Keratinocyte (primary cell): ENCODE measurements around the gene TPD52L1. TPM values are rescaled to one million over a fixed set of nuclear protein-coding genes. Genes with fewer than 3 reads are reported as not detected.

Source experiments
- DNase-seq: peaks from one replicate; pipeline ENCODE4 v3.0.0-alpha.2; 2011; ENCODE audit warnings: low read depth, missing footprints, low spot score
- FAIRE-seq: peaks from 2 replicates; lab custom pipeline; 2011; peaks lifted over from hg19 to GRCh38; lab: Jason Lieb, UNC
- H2AFZ ChIP-seq: 2 replicates; pipeline ENCODE4 v1.6.0; 2012; ENCODE audit warnings: low read length, control low read depth, inconsistent platforms; ENCODE audit not compliant: control insufficient read depth
- H3K27ac ChIP-seq: 2 replicates; pipeline ENCODE4 v1.5.1; 2011; ENCODE audit warnings: low read length; ENCODE audit not compliant: control insufficient read depth, insufficient read depth
- H3K27me3 ChIP-seq: 3 replicates; pipeline ENCODE4 v1.6.0; 2011; ENCODE audit warnings: low read length; ENCODE audit not compliant: control insufficient read depth, insufficient read depth; ENCODE audit errors: extremely low read depth
- H3K36me3 ChIP-seq, 2 experiments: 2 replicates in 1 of 2; 3 replicates in 1 of 2; pipeline ENCODE4 v1.5.1; 2011; ENCODE audit warnings: low read length in 2 of 2, mild to moderate bottlenecking in 1 of 2; ENCODE audit not compliant: control insufficient read depth in 2 of 2, insufficient read depth in 2 of 2; ENCODE audit errors: extremely low read depth in 1 of 2
- H3K4me1 ChIP-seq: 3 replicates; pipeline ENCODE4 v1.5.1; 2011; ENCODE audit warnings: low read length; ENCODE audit not compliant: control insufficient read depth, insufficient read depth; ENCODE audit errors: extremely low read depth
- H3K4me2 ChIP-seq: 3 replicates; pipeline ENCODE4 v1.6.0; 2011; ENCODE audit warnings: low read depth, low read length; ENCODE audit not compliant: control insufficient read depth, insufficient read depth; ENCODE audit errors: extremely low read depth
- H3K4me3 ChIP-seq, 3 experiments: fragments of 200-600 bp in 1 of 3; sonication (generic) in 1 of 3; 2 replicates in 2 of 3; 3 replicates in 1 of 3; pipeline ENCODE4 v1.5.1; 2011 to 2016; ENCODE audit warnings: low read length in 3 of 3, mild to moderate bottlenecking in 3 of 3, control low read depth in 2 of 3, inconsistent platforms in 1 of 3, low read depth in 1 of 3, mixed read lengths in 1 of 3, mixed run types in 1 of 3, moderate library complexity in 1 of 3; ENCODE audit not compliant: control insufficient read depth in 2 of 3, insufficient read depth in 2 of 3; ENCODE audit errors: extremely low read depth in 1 of 3
- H3K79me2 ChIP-seq: 2 replicates; pipeline ENCODE4 v1.6.0; 2012; ENCODE audit warnings: low read length; ENCODE audit not compliant: control insufficient read depth, insufficient read depth
- H3K9ac ChIP-seq: 3 replicates; pipeline ENCODE4 v1.6.0; 2011; ENCODE audit warnings: low read length; ENCODE audit not compliant: control insufficient read depth, insufficient read depth; ENCODE audit errors: extremely low read depth
- H3K9me1 ChIP-seq: 3 replicates; pipeline ENCODE4 v1.6.0; 2011; ENCODE audit warnings: low read length; ENCODE audit not compliant: control insufficient read depth, insufficient read depth; ENCODE audit errors: extremely low read depth
- H3K9me3 ChIP-seq: 2 replicates; pipeline ENCODE4 v1.5.1; 2012; ENCODE audit warnings: low read depth, low read length; ENCODE audit not compliant: control insufficient read depth
- H4K20me1 ChIP-seq: 3 replicates; pipeline ENCODE4 v1.6.0; 2011; ENCODE audit warnings: low read length; ENCODE audit not compliant: control insufficient read depth, insufficient read depth; ENCODE audit errors: extremely low read depth
- EZH2 ChIP-seq: IDR thresholded peaks from one replicate; pipeline ENCODE4 v1.6.1; 2012; ENCODE audit warnings: inconsistent platforms, mild to moderate bottlenecking, low read length, moderate library complexity
- dilution Hi-C: fragments of 300-500 bp; cut with MboI; formaldehyde crosslinking; loops from one replicate; pipeline ENCODE4 v1.7.0; 2020; ENCODE audit warnings: low sequenced_read_pairs; ENCODE audit not compliant: extremely low pct_ligation_motif_present
- polyA plus RNA-seq, 5 experiments: library from polyadenylated mRNA; depleted of rRNA in 3 of 5; stranded (reverse) in 3 of 5; stranded (forward) in 1 of 5; unstranded in 1 of 5; fragments of >200 nt; gene quantifications; 1 replicate in 1 of 5; 2 replicates in 3 of 5; 3 replicates in 1 of 5; pipeline versions ENCODE4 v1.2.1 to v1.2.3, GENCODE V29; 2011 to 2012; ENCODE audit warnings: missing spikeins in 2 of 5, low read depth in 1 of 5, low replicate concordance in 1 of 5
- TF ChIP-seq, protein P1 (sequence below), 3 experiments: IDR thresholded peaks in 1 of 3; conservative IDR thresholded peaks in 1 of 3; optimal IDR thresholded peaks in 1 of 3; 2 replicates in 2 of 3; 3 replicates in 1 of 3; pipeline versions ENCODE3 to v1.5.1; 2011; ENCODE audit warnings: low read length in 3 of 3, mild to moderate bottlenecking in 3 of 3, moderate library complexity in 2 of 3, control low read depth in 1 of 3, inconsistent platforms in 1 of 3; ENCODE audit not compliant: insufficient read depth in 2 of 3; ENCODE audit errors: extremely low read depth in 1 of 3

Gene TPD52L1
- polyA plus RNA-seq, 1 donor (not counting 4 experiments of a cell fraction or from before 2014, with no cell fraction given) = 135 TPM

DNA sequence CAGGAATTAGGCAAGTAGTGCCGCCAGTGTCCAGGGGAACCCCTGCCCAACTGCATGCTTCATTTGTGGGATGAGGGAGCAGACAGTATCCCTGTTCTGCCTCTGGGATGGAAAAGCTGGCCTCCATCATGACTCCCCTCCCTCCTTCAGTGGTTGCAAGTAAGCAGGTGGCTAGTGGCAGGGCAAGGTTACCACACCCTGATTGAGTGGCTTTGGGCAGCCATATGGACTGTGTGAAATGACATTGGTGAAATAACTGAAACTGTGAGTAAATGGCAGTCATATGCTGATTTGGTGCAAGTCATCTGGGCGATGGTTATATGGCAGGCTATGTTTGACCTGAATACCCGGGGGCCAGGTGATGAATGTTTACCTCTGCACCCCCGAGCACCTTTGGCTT is 115.2 kb downstream of the TPD52L1 start:
- Histone ChIP-seq H3K4me3 (no peak overlapping the region), H3K4me1 (peaks cover 6% of the 10 kb centered on the region), H3K9me3 (no peaks in the 10 kb centered on the region), H4K20me1 (no peaks in the 10 kb centered on the region), H3K9ac (no peak overlapping the region), H2AFZ (no peak overlapping the region), H3K4me2 (no peak overlapping the region), H3K9me1 (no peaks in the 10 kb centered on the region), H3K27ac (no peak overlapping the region), H3K27me3 (no peaks in the 10 kb centered on the region), H3K36me3 (peaks cover 5 to 6% of the 10 kb centered on the region in 2 experiments), H3K79me2 (no peaks in the 10 kb centered on the region)
- dilution Hi-C loops = no loop called here
- TF ChIP-seq EZH2 = no peak
- TF ChIP-seq, protein P1, sequence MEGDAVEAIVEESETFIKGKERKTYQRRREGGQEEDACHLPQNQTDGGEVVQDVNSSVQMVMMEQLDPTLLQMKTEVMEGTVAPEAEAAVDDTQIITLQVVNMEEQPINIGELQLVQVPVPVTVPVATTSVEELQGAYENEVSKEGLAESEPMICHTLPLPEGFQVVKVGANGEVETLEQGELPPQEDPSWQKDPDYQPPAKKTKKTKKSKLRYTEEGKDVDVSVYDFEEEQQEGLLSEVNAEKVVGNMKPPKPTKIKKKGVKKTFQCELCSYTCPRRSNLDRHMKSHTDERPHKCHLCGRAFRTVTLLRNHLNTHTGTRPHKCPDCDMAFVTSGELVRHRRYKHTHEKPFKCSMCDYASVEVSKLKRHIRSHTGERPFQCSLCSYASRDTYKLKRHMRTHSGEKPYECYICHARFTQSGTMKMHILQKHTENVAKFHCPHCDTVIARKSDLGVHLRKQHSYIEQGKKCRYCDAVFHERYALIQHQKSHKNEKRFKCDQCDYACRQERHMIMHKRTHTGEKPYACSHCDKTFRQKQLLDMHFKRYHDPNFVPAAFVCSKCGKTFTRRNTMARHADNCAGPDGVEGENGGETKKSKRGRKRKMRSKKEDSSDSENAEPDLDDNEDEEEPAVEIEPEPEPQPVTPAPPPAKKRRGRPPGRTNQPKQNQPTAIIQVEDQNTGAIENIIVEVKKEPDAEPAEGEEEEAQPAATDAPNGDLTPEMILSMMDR (optimal IDR thresholded peaks at IDR 0.05 in 1 of 3, IDR thresholded peaks at IDR 0.05 in 1 of 3, conservative IDR thresholded peaks at IDR 0.05 in 1 of 3; ENCODE audit: extremely low read depth in 1 of 3, insufficient read depth in 2 of 3, low read length in 3 of 3) = no peak
- DNase-seq = no peak
- no peak for FAIRE-seq

DNA sequence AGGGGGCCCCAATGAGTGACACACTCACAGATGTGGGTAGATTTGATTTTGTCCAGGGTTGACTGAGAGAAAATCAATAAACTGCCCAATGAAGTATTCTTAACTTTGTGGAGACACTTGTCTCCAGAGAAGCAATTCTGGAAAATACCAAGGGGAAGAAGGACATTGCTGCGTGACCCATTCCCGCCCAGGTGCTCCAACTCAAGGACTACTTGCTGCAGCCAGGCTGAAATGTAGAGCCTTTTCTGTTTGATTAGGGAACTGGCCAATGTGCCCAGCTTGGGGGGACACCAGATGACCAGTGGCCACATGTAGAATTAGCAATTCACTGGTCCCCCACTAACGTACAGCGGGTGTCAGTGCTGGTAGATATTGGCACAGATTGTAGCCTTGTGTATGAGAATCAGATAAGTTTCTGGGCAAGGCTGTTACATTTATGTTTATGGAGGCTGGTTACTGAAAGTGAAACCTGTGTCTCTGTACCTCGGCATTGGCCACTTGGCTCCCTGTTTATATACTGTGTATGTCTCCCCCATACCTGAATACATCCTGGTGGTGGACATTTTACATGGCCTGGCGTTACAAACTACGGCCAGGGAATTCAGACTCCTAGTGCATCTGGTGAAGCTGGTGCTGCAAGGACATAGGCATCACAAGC is 115.9 kb downstream of the TPD52L1 start:
- TF ChIP-seq EZH2 = no peak
- TF ChIP-seq, protein P1 (optimal IDR thresholded peaks at IDR 0.05 in 1 of 3, IDR thresholded peaks at IDR 0.05 in 1 of 3, conservative IDR thresholded peaks at IDR 0.05 in 1 of 3; ENCODE audit: extremely low read depth in 1 of 3, insufficient read depth in 2 of 3, low read length in 3 of 3) = no peak
- FAIRE-seq (no peak), DNase-seq (no peak)
- H2AFZ ChIP-seq = no peak overlapping the region
- dilution Hi-C loops = no loop called here
- H3K36me3 ChIP-seq = peaks cover 5 to 6% of the 10 kb centered on the region in 2 experiments
- H4K20me1 ChIP-seq = no peaks in the 10 kb centered on the region
- no peak overlapping the region for H3K4me2 ChIP-seq
- H3K79me2 ChIP-seq = no peaks in the 10 kb centered on the region
- H3K27ac ChIP-seq = no peak overlapping the region
- no peaks in the 10 kb centered on the region for H3K27me3 ChIP-seq
- H3K9me1 ChIP-seq = no peaks in the 10 kb centered on the region
- peaks cover 12% of the 10 kb centered on the region for H3K4me1 ChIP-seq
- no peaks in the 10 kb centered on the region for H3K9me3 ChIP-seq
- no peak overlapping the region for H3K9ac ChIP-seq
- H3K4me3 ChIP-seq = no peak overlapping the region
